D721Med (cell line): ENCODE measurements around the gene PPARA.

Experiments used
- DNase-seq: peaks from one replicate; pipeline ENCODE4 v3.0.0; 2011; ENCODE audit warnings: low spot score; ENCODE audit not compliant: insufficient read length
- FAIRE-seq: peaks from 2 replicates; lab custom pipeline; 2011; peaks lifted over from hg19 to GRCh38; lab: Jason Lieb, UNC
- TF ChIP-seq, protein P1 (sequence below): IDR thresholded peaks from 2 replicates; pipeline ENCODE4 v1.5.1; 2012; ENCODE audit warnings: mild to moderate bottlenecking, control low read depth; ENCODE audit not compliant: insufficient read depth; ENCODE audit errors: missing control alignments

Gene PPARA

DNA sequence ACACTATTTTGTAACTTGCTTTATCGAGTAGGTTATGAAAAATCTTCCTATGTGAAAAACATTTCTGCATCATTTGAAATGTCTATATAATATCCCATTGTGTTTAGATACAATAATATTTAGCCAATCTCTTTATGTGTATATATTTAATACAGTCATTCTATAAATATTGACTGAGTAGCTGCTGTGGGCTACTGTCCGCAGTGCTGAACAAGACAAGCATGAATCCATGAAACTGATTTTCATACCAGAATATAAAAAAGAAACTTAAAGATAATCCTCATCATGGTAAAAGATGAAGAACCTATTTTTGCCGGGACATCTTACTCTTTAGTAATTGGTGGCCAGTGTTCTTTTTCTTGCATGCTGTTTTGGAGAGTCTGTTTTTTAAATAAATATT is 3.6 kb downstream of the PPARA start:
- FAIRE-seq, result no peak
- no peak for DNase-seq
- TF ChIP-seq, protein P1, sequence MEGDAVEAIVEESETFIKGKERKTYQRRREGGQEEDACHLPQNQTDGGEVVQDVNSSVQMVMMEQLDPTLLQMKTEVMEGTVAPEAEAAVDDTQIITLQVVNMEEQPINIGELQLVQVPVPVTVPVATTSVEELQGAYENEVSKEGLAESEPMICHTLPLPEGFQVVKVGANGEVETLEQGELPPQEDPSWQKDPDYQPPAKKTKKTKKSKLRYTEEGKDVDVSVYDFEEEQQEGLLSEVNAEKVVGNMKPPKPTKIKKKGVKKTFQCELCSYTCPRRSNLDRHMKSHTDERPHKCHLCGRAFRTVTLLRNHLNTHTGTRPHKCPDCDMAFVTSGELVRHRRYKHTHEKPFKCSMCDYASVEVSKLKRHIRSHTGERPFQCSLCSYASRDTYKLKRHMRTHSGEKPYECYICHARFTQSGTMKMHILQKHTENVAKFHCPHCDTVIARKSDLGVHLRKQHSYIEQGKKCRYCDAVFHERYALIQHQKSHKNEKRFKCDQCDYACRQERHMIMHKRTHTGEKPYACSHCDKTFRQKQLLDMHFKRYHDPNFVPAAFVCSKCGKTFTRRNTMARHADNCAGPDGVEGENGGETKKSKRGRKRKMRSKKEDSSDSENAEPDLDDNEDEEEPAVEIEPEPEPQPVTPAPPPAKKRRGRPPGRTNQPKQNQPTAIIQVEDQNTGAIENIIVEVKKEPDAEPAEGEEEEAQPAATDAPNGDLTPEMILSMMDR, result no peak

DNA sequence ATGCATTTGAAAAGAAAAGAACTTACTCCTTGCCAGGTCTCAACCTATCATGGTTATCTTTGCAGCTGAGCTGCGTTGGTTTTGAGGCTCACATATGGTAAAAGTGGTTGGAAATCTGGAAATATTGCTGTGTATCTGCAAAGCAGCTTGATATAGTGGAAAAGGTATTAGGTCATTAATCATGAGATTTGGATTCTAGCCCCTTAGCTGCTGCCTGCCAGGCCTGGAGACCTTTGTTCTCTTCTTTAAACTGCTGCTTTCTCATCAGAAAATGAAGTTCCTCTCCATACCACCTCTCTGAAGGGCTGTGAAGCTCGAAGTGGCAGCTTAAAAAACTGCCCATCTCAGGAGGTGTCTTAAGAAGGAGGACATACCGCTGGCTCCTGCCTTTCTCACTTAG is 5.7 kb downstream of the PPARA start:
- no peak for FAIRE-seq
- no peak for DNase-seq
- TF ChIP-seq, protein P1, result no peak

DNA sequence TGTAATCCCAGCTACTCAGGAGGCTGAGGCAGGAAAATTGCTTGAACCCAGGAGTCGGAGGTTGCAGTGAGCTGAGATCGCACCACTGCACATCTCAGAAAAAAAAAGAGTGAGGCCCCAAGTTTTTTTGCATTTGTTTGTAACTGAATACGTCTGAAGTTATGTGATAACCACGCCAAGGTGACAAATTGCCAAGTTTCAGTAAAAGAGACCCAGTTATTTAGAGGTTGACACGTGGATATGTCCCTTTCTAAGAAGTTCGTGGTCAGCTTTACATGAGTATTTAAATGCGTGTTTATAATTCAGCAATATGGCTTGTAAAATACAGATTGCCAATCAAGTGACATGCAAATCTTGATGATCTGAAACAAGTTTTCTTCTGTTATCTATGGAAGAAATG is 8.0 kb downstream of the PPARA start:
- TF ChIP-seq, protein P1, result no peak
- no peak for FAIRE-seq
- DNase-seq, result no peak

DNA sequence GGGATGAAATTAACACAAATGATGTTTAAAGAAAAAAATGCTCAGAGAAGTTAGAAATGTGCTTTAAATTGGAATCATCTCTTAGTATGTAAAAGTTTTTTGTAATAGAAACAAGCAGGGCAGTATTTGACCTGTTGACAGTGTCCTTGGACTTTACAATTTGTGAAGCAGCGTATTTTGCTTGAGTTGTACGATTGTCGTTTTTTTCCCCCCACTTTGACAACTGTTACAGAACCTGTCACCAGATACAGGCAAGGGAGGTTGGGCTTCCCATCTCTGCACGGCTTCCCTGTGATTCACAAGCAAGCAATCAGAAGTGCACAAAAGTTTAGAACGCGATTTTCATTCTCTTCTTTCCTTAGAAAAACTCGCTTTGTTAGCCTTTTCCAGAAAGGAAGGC is 8.9 kb downstream of the PPARA start:
- DNase-seq (no peak), FAIRE-seq (no peak)
- TF ChIP-seq, protein P1, result no peak

DNA sequence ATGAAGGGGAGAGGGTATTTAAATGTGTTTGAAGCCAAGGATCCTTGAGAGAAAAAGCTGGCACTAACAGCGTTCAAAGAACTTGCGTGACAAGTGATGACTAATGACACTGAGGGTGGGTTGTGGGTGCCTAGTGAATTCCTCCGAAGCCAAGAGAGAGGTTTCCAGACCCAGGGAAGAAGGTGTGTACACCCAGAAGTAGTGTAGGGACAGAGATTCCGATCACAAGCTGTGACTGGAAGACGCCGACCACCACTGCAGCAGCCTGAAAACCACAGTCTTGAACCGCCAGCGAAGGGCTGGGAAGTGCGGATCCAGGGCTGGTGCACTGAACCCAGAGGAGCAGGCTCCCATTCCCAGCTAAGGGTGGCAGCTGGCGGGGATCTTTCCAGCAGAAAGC is 9.5 kb downstream of the PPARA start:
- TF ChIP-seq, protein P1, result no peak
- no peak for FAIRE-seq
- no peak for DNase-seq

DNA sequence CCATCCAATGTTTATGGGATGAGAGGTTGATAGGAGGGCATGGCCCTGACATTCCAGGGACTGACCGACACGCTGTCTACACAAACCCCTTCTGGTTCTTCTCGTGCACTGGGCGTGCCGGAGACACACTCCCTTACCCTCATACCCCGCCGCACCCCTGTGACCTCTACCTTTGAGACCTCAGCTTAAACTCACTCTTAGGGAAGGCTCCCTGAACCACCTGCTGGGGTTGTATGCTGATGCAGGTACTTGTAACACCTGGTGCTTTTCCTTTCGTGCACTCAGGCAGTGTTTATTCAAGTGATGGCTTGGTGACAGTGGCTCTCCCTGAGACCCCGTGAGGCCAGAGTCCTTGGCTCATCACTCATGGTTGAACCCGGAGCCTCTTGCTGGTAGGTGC is 12.0 kb downstream of the PPARA start:
- FAIRE-seq, result no peak
- TF ChIP-seq, protein P1, result no peak
- no peak for DNase-seq

DNA sequence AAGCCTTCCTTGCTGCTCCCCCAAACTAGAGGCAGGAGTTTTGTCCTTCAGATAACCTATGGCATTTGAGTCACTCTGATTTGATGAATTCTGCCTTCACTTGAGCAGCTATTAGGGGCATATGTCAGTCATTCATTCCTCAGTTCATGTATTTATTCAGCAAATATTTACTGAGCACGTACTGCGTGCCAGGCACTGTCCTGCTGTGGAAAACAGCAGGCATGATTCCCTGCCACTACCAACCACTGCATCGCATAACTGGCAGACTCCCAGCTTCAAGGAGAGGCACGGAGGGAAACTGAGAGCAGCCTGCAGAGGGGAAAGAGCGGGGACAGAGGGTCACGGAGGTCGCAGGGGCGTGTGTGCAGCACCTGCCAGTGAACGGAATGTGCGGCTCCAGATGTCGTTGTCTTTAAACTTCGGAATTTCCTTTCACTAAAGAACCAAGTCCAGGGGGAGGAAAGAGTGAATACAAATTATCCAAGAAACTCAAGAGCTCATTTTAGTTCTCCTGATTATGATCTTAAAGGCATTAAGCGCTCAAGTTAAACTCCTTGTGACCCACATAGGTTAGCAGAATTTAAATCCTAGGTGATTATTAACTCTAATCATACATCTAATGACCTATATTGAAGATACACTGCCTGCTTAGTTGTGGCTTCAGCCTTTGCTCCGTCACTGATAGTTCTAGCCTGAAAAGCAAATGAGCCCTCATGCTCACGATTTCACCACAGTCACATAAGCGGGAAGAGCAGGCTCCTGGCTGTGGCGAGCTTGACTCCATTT is 12.6 kb downstream of the PPARA start:
- TF ChIP-seq, protein P1, result no peak
- DNase-seq, result no peak
- FAIRE-seq, result no peak
